Measurements from ENCODE around the gene RAP1GAP2. TPM values are rescaled to one million over a fixed set of nuclear protein-coding genes. Genes with fewer than 3 reads are reported as not detected.

The RAP1GAP2 gene
- total RNA-seq, 3 donors from 2014 or later = 26.6 to 45.3 (median 43.3) TPM

- intact Hi-C loops (cut with DNase I, micrococcal nuclease) = no loop called here
- no peak for ATAC-seq
Measured at GRCh38 chr17:2911035-2911754, 115.0 kb downstream of the RAP1GAP2 start.

GRCh38 chr17:2911755-2912111 lies 115.5 kb downstream of the RAP1GAP2 start:
- ATAC-seq (no peak), DNase-seq (no peak)
- no peak for TF ChIP-seq CTCF (IDR thresholded peaks at IDR 0.05)
- Histone ChIP-seq H3K9me3 (no peaks in the 10 kb centered on the region), H3K36me3 (ENCODE audit: low read depth) (no peaks in the 10 kb centered on the region), H3K4me3 (no peak overlapping the region), H3K4me1 (ENCODE audit: low read depth) (peaks cover 6% of the 10 kb centered on the region)
- intact Hi-C loops (cut with DNase I, micrococcal nuclease) = no loop called here

More at GRCh38 chr17:2911035-2911754, 115.0 kb downstream of the RAP1GAP2 start:
- Histone ChIP-seq H3K4me3 (no peak overlapping the region), H3K36me3 (ENCODE audit: low read depth) (no peaks in the 10 kb centered on the region), H3K4me1 (ENCODE audit: low read depth) (peaks cover 6% of the 10 kb centered on the region), H3K9me3 (no peaks in the 10 kb centered on the region)
- no peak for TF ChIP-seq CTCF (IDR thresholded peaks at IDR 0.05)
- DNase-seq = no peak

GRCh38 chr17:2912754-2913153 lies 116.5 kb downstream of the RAP1GAP2 start:
- H3K4me1 ChIP-seq (ENCODE audit: low read depth) = peaks cover 6% of the 10 kb centered on the region
- no peaks in the 10 kb centered on the region for H3K9me3 ChIP-seq
- no peak for DNase-seq
- intact Hi-C loops (cut with DNase I, micrococcal nuclease) = no loop called here
- no peak overlapping the region for H3K4me3 ChIP-seq
- no peak for ATAC-seq
- TF ChIP-seq CTCF (IDR thresholded peaks at IDR 0.05) = no peak
- no peaks in the 10 kb centered on the region for H3K36me3 ChIP-seq (ENCODE audit: low read depth)

- Histone ChIP-seq H3K36me3 (ENCODE audit: low read depth) (no peaks in the 10 kb centered on the region), H3K9me3 (no peaks in the 10 kb centered on the region), H3K4me3 (no peak overlapping the region), H3K4me1 (ENCODE audit: low read depth) (no peaks in the 10 kb centered on the region)
- no peak for TF ChIP-seq CTCF (IDR thresholded peaks at IDR 0.05)
- intact Hi-C loops (cut with DNase I, micrococcal nuclease) = no loop called here
- ATAC-seq (no peak), DNase-seq (no peak)
Measured at GRCh38 chr17:2916461-2916860, 120.2 kb downstream of the RAP1GAP2 start.

- intact Hi-C loops (cut with DNase I, micrococcal nuclease) = no loop called here
- no peak for TF ChIP-seq CTCF (IDR thresholded peaks at IDR 0.05)
- H3K4me1 ChIP-seq (ENCODE audit: low read depth) = no peaks in the 10 kb centered on the region
- ATAC-seq (no peak), DNase-seq (no peak)
- H3K9me3 ChIP-seq = no peaks in the 10 kb centered on the region
- no peaks in the 10 kb centered on the region for H3K36me3 ChIP-seq (ENCODE audit: low read depth)
- no peak overlapping the region for H3K4me3 ChIP-seq
Measured at GRCh38 chr17:2921443-2921842, 125.2 kb downstream of the RAP1GAP2 start.

- DNase-seq (no peak), ATAC-seq (no peak)
- intact Hi-C loops (cut with DNase I, micrococcal nuclease) = no loop called here
- TF ChIP-seq CTCF (IDR thresholded peaks at IDR 0.05) = no peak
- Histone ChIP-seq H3K4me1 (ENCODE audit: low read depth) (no peaks in the 10 kb centered on the region), H3K9me3 (no peaks in the 10 kb centered on the region), H3K36me3 (ENCODE audit: low read depth) (no peaks in the 10 kb centered on the region), H3K4me3 (no peak overlapping the region)
Measured at GRCh38 chr17:2924211-2924610, 128.0 kb downstream of the RAP1GAP2 start.

All from mucosa of descending colon (tissue), 3 donors.